Activated T-helper 2 cell treated with anti-CD3 and anti-CD28 coated beads, Interferon-gamma antibody, Interleukin-2, Interleukin-4, amounts not matched to agents 10 μg/mL and 5 μg/mL and 100 μg/mL, durations not matched to agents 14 hours and 24 hours and 36 hours (primary cell): ENCODE data around the gene NR2C2. TPM values are rescaled to one million over a fixed set of nuclear protein-coding genes. Genes with fewer than 3 reads are reported as not detected.

Experiments used
- DNase-seq: peaks from one replicate; pipeline ENCODE4 v3.0.0; 2021; ENCODE audit warnings: low spot score
- H3K27ac Mint-ChIP-seq: one replicate; pipeline ENCODE4 v1.8.0; 2021; ENCODE audit warnings: mixed read lengths
- H3K27me3 Mint-ChIP-seq: one replicate; pipeline ENCODE4 v1.8.0; 2021; ENCODE audit warnings: low read depth, mixed read lengths
- H3K36me3 Mint-ChIP-seq: one replicate; pipeline ENCODE4 v1.8.0; 2021; ENCODE audit warnings: low read depth, mixed read lengths
- H3K4me1 Mint-ChIP-seq: one replicate; pipeline ENCODE4 v1.8.0; 2021; ENCODE audit warnings: low read depth, mixed read lengths
- H3K4me3 Mint-ChIP-seq: one replicate; pipeline ENCODE4 v1.8.0; 2021; ENCODE audit warnings: low read depth, mild to moderate bottlenecking, moderate library complexity, mixed read lengths
- H3K9me3 Mint-ChIP-seq: one replicate; pipeline ENCODE4 v1.8.0; 2021; ENCODE audit warnings: mixed read lengths
- intact Hi-C: fragments of 100-400 bp; cut with micrococcal nuclease; formaldehyde crosslinking; loops from one replicate; pipeline ENCODE4 v1.15.1; 2023
- total RNA-seq: library from RNA; stranded (reverse); gene quantifications from 2 replicates; pipeline ENCODE4 v1.2.3, GENCODE V29; 2022

The NR2C2 gene
- total RNA-seq, 1 donor from 2014 or later, result 48.3 TPM

GRCh38 chr3:14926592-14926991 is 20.8 kb upstream of the NR2C2 start:
- Mint-ChIP-seq H3K9me3 (no peaks in the 10 kb centered on the region), H3K36me3 (no peaks in the 10 kb centered on the region), H3K4me1 (no peaks in the 10 kb centered on the region), H3K4me3 (no peak overlapping the region), H3K27ac (no peak overlapping the region), H3K27me3 (peaks cover 13% of the 10 kb centered on the region)
- intact Hi-C loops, result no loop called here
- no peak for DNase-seq

- DNase-seq, result no peak
- Mint-ChIP-seq H3K27me3 (peaks cover 15% of the 10 kb centered on the region), H3K27ac (no peak overlapping the region), H3K4me3 (no peak overlapping the region), H3K9me3 (no peaks in the 10 kb centered on the region), H3K4me1 (no peaks in the 10 kb centered on the region), H3K36me3 (no peaks in the 10 kb centered on the region)
- intact Hi-C loops, result no loop called here
These were observed 20.1 kb upstream of the NR2C2 start for GRCh38 chr3:14927308-14927707.

- no peak overlapping the region for H3K4me3 Mint-ChIP-seq
- H3K27me3 Mint-ChIP-seq, result peaks cover 15% of the 10 kb centered on the region
- H3K36me3 Mint-ChIP-seq, result no peaks in the 10 kb centered on the region
- H3K9me3 Mint-ChIP-seq, result no peaks in the 10 kb centered on the region
- DNase-seq, result no peak
- intact Hi-C loops, result no loop called here
- H3K4me1 Mint-ChIP-seq, result no peaks in the 10 kb centered on the region
- H3K27ac Mint-ChIP-seq, result no peak overlapping the region
These were observed 17.9 kb upstream of the NR2C2 start for GRCh38 chr3:14929310-14930074.

- Mint-ChIP-seq H3K4me1 (no peaks in the 10 kb centered on the region), H3K36me3 (no peaks in the 10 kb centered on the region), H3K27me3 (peaks cover 19% of the 10 kb centered on the region), H3K9me3 (no peaks in the 10 kb centered on the region), H3K27ac (no peak overlapping the region), H3K4me3 (no peak overlapping the region)
- intact Hi-C loops, result no loop called here
- DNase-seq, result no peak
These were observed 13.5 kb upstream of the NR2C2 start for GRCh38 chr3:14933820-14934425.

GRCh38 chr3:14935592-14936345 is 11.6 kb upstream of the NR2C2 start:
- H3K36me3 Mint-ChIP-seq, result no peaks in the 10 kb centered on the region
- H3K27ac Mint-ChIP-seq, result no peak overlapping the region
- DNase-seq, result no peak
- peaks cover 12% of the 10 kb centered on the region for H3K27me3 Mint-ChIP-seq
- intact Hi-C loops, result no loop called here
- no peak overlapping the region for H3K4me3 Mint-ChIP-seq
- no peaks in the 10 kb centered on the region for H3K4me1 Mint-ChIP-seq
- no peaks in the 10 kb centered on the region for H3K9me3 Mint-ChIP-seq

GRCh38 chr3:14938954-14939353 is 8.4 kb upstream of the NR2C2 start:
- peaks cover 3% of the 10 kb centered on the region for H3K27me3 Mint-ChIP-seq
- intact Hi-C loops, result no loop called here
- peaks cover 17% of the 10 kb centered on the region for H3K36me3 Mint-ChIP-seq
- H3K4me1 Mint-ChIP-seq, result peaks cover 2% of the 10 kb centered on the region
- no peak overlapping the region for H3K4me3 Mint-ChIP-seq
- H3K9me3 Mint-ChIP-seq, result no peaks in the 10 kb centered on the region
- H3K27ac Mint-ChIP-seq, result no peak overlapping the region
- no peak for DNase-seq

- no peak overlapping the region for H3K4me3 Mint-ChIP-seq
- peaks cover 44% of the 10 kb centered on the region for H3K36me3 Mint-ChIP-seq
- H3K9me3 Mint-ChIP-seq, result no peaks in the 10 kb centered on the region
- H3K27ac Mint-ChIP-seq, result no peak overlapping the region
- peaks cover 11% of the 10 kb centered on the region for H3K4me1 Mint-ChIP-seq
- no peak for DNase-seq
- no peaks in the 10 kb centered on the region for H3K27me3 Mint-ChIP-seq
- intact Hi-C loops, result no loop called here
These were observed 5.5 kb upstream of the NR2C2 start for GRCh38 chr3:14941871-14942270.

- no peaks in the 10 kb centered on the region for H3K27me3 Mint-ChIP-seq
- no peak overlapping the region for H3K27ac Mint-ChIP-seq
- peaks cover 47% of the 10 kb centered on the region for H3K36me3 Mint-ChIP-seq
- no peaks in the 10 kb centered on the region for H3K9me3 Mint-ChIP-seq
- DNase-seq, result no peak
- H3K4me3 Mint-ChIP-seq, result no peak overlapping the region
- intact Hi-C loops, result no loop called here
- peaks cover 11% of the 10 kb centered on the region for H3K4me1 Mint-ChIP-seq
These were observed 4.3 kb upstream of the NR2C2 start for GRCh38 chr3:14943042-14943441.

GRCh38 chr3:14946236-14946635 is 1.1 kb upstream of the NR2C2 start:
- Mint-ChIP-seq H3K27me3 (no peaks in the 10 kb centered on the region), H3K36me3 (peaks cover 67% of the 10 kb centered on the region), H3K4me1 (peaks cover 30% of the 10 kb centered on the region), H3K27ac (peak overlapping the region; percentile 92), H3K9me3 (no peaks in the 10 kb centered on the region), H3K4me3 (peak overlapping the region; percentile 93)
- intact Hi-C loops, result loop anchor here (5.0 kb wide), 2 partner anchors 261 to 366 kb away; partner anchors contain the start of gene CAPN7
- no peak for DNase-seq

- no peaks in the 10 kb centered on the region for H3K27me3 Mint-ChIP-seq
- H3K4me3 Mint-ChIP-seq, result peak overlapping the region; percentile 93
- peaks cover 30% of the 10 kb centered on the region for H3K4me1 Mint-ChIP-seq
- H3K36me3 Mint-ChIP-seq, result peaks cover 71% of the 10 kb centered on the region
- DNase-seq, result no peak
- H3K27ac Mint-ChIP-seq, result peak overlapping the region; percentile 92
- H3K9me3 Mint-ChIP-seq, result no peaks in the 10 kb centered on the region
- intact Hi-C loops, result loop anchor here (1.0 to 5.0 kb wide), 4 partner anchors 261 to 768 kb away; partner anchors contain the start of genes CAPN7, CCDC174, LSM3 and XPC
These were observed 664 bp upstream of the NR2C2 start for GRCh38 chr3:14946739-14947099.

- no peaks in the 10 kb centered on the region for H3K27me3 Mint-ChIP-seq
- no peaks in the 10 kb centered on the region for H3K9me3 Mint-ChIP-seq
- peak overlapping the region; percentile 100 for H3K27ac Mint-ChIP-seq
- peaks cover 75% of the 10 kb centered on the region for H3K36me3 Mint-ChIP-seq
- intact Hi-C loops, result loop anchor here (1.0 to 5.0 kb wide), 9 partner anchors 117 to 824 kb away; partner anchors contain the start of genes BTD, CAPN7, CCDC174 and CHCHD4
- peaks cover 36% of the 10 kb centered on the region for H3K4me1 Mint-ChIP-seq
- DNase-seq, result peak; percentile 94
- peak overlapping the region; percentile 99 for H3K4me3 Mint-ChIP-seq
These were observed 664 bp downstream of the NR2C2 start for GRCh38 chr3:14947886-14948608.

GRCh38 chr3:14948609-14949038 is 1.2 kb downstream of the NR2C2 start:
- peak overlapping the region; percentile 100 for H3K27ac Mint-ChIP-seq
- H3K36me3 Mint-ChIP-seq, result peaks cover 69% of the 10 kb centered on the region
- no peak for DNase-seq
- no peaks in the 10 kb centered on the region for H3K9me3 Mint-ChIP-seq
- H3K27me3 Mint-ChIP-seq, result no peaks in the 10 kb centered on the region
- intact Hi-C loops, result loop anchor here (1.0 to 5.0 kb wide), 7 partner anchors 117 to 824 kb away; partner anchors contain the start of genes BTD, CAPN7, CHCHD4 and HACL1
- peaks cover 36% of the 10 kb centered on the region for H3K4me1 Mint-ChIP-seq
- H3K4me3 Mint-ChIP-seq, result peak overlapping the region; percentile 99
